Kidney epithelial cell (primary cell): ENCODE data around the gene CDK8. TPM values are rescaled to one million over a fixed set of nuclear protein-coding genes. Genes with fewer than 3 reads are reported as not detected.

Experiments used
- DNase-seq: peaks from one replicate; pipeline ENCODE4 v3.0.0-alpha.2; 2010; ENCODE audit warnings: low read depth
- H3K27me3 ChIP-seq: 2 replicates; pipeline ENCODE4 v1.6.0; 2011; ENCODE audit warnings: low read length; ENCODE audit not compliant: control insufficient read depth, insufficient read depth
- H3K36me3 ChIP-seq: 2 replicates; pipeline ENCODE4 v1.5.1; 2011; ENCODE audit warnings: low read length; ENCODE audit not compliant: control insufficient read depth, insufficient read depth
- H3K4me3 ChIP-seq: 2 replicates; pipeline ENCODE4 v1.5.1; 2011; ENCODE audit warnings: low read depth, mild to moderate bottlenecking, control low read depth, low read length
- CTCF ChIP-seq: IDR thresholded peaks from 2 replicates; pipeline ENCODE4 v1.5.1; 2011; ENCODE audit warnings: mild to moderate bottlenecking, moderate library complexity, low read length, control low read depth, inconsistent platforms; ENCODE audit not compliant: insufficient read depth, poor library complexity, severe bottlenecking
- total RNA-seq: library from RNA; depleted of rRNA; stranded (reverse); fragments of >200 nt; gene quantifications from 2 replicates; pipeline ENCODE4 v1.2.3, GENCODE V29; 2015

CDK8 gene
- total RNA-seq, 1 donor from 2014 or later = 23.2 TPM

GRCh38 chr13:26348966-26349365, 95.0 kb downstream of the CDK8 start:
- no peak for DNase-seq
- Histone ChIP-seq H3K27me3 (no peaks in the 10 kb centered on the region), H3K36me3 (no peaks in the 10 kb centered on the region), H3K4me3 (no peak overlapping the region)
- no peak for TF ChIP-seq CTCF

GRCh38 chr13:26362261-26362660, 108.3 kb downstream of the CDK8 start:
- H3K36me3 ChIP-seq = no peaks in the 10 kb centered on the region
- H3K4me3 ChIP-seq = no peak overlapping the region
- TF ChIP-seq CTCF = no peak
- H3K27me3 ChIP-seq = no peaks in the 10 kb centered on the region
- no peak for DNase-seq

- TF ChIP-seq CTCF = no peak
- H3K27me3 ChIP-seq = no peaks in the 10 kb centered on the region
- no peak overlapping the region for H3K4me3 ChIP-seq
- DNase-seq = no peak
- no peaks in the 10 kb centered on the region for H3K36me3 ChIP-seq
Observed at GRCh38 chr13:26370553-26370952, 116.6 kb downstream of the CDK8 start.

GRCh38 chr13:26372747-26373146, 118.8 kb downstream of the CDK8 start:
- no peaks in the 10 kb centered on the region for H3K27me3 ChIP-seq
- no peak for DNase-seq
- no peak overlapping the region for H3K4me3 ChIP-seq
- H3K36me3 ChIP-seq = no peaks in the 10 kb centered on the region
- TF ChIP-seq CTCF = no peak

- no peak for DNase-seq
- Histone ChIP-seq H3K4me3 (no peak overlapping the region), H3K36me3 (no peaks in the 10 kb centered on the region), H3K27me3 (no peaks in the 10 kb centered on the region)
- no peak for TF ChIP-seq CTCF
Observed at GRCh38 chr13:26376430-26376829, 122.5 kb downstream of the CDK8 start.

GRCh38 chr13:26377038-26377437, 123.1 kb downstream of the CDK8 start:
- no peak for DNase-seq
- H3K27me3 ChIP-seq = no peaks in the 10 kb centered on the region
- no peak overlapping the region for H3K4me3 ChIP-seq
- TF ChIP-seq CTCF = peak; percentile 31
- H3K36me3 ChIP-seq = no peaks in the 10 kb centered on the region
